Fibroblast of villous mesenchyme (primary cell): ENCODE data around the gene C7orf33. TPM values are rescaled to one million over a fixed set of nuclear protein-coding genes. Genes with fewer than 3 reads are reported as not detected.

Experiments
- DNase-seq: peaks from one replicate; pipeline ENCODE4 v3.0.0-alpha.2; 2010; ENCODE audit warnings: low read depth
- H3K4me3 ChIP-seq: 2 replicates; pipeline ENCODE4 v1.5.1; 2011; ENCODE audit warnings: low read depth, mild to moderate bottlenecking, low read length
- total RNA-seq: library from RNA; depleted of rRNA; stranded (reverse); fragments of >200 nt; gene quantifications from 2 replicates; pipeline ENCODE4 v1.2.3, GENCODE V29; 2012
- TF ChIP-seq, protein P1 (sequence below): IDR thresholded peaks from 2 replicates; pipeline ENCODE4 v1.5.1; 2012; ENCODE audit warnings: low read depth, mild to moderate bottlenecking, low read length; ENCODE audit not compliant: insufficient read depth

C7orf33 gene
- not detected in 2 replicates for total RNA-seq

- no peak for DNase-seq
- TF ChIP-seq, protein P1, sequence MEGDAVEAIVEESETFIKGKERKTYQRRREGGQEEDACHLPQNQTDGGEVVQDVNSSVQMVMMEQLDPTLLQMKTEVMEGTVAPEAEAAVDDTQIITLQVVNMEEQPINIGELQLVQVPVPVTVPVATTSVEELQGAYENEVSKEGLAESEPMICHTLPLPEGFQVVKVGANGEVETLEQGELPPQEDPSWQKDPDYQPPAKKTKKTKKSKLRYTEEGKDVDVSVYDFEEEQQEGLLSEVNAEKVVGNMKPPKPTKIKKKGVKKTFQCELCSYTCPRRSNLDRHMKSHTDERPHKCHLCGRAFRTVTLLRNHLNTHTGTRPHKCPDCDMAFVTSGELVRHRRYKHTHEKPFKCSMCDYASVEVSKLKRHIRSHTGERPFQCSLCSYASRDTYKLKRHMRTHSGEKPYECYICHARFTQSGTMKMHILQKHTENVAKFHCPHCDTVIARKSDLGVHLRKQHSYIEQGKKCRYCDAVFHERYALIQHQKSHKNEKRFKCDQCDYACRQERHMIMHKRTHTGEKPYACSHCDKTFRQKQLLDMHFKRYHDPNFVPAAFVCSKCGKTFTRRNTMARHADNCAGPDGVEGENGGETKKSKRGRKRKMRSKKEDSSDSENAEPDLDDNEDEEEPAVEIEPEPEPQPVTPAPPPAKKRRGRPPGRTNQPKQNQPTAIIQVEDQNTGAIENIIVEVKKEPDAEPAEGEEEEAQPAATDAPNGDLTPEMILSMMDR = no peak
- no peak within 1 kb of the TSS for H3K4me3 ChIP-seq
Observed at GRCh38 chr7:148590471-148590870, at the start of gene C7orf33. Gene C7orf33 (plus strand): TSS chr7:148590766. CDS start chr7:148590926, 160 bp downstream.

DNA sequence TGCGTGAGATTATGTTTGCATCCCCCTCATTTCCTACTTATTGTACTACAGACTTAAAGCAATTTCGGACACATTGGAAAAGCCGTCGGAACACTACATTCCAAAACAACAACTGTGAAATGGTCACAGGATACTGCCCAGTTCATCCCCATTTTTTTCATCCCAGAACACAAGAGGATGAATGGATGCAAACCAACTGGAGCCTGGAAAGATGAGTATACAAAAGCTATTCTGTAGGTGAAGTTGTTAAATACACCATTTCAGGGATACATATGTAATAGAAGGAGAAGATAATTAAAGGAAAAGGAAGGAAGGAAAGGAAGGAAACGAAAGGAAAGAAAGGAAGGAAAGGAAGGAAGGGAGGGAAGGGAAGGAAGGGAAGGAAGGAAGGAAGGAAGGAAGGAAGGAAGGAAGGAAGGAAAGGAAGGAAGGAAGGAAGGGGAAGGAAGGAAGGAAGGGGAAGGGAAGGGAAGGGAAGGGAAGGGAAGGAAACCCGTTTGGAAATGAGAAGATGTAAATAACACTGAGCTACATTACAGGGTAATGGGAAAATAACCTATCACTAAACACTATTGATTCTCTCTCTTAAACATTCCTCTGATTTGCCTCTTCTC is 48.6 kb upstream of the C7orf33 start:
- no peak for DNase-seq
- TF ChIP-seq, protein P1 = no peak
- H3K4me3 ChIP-seq = no peak overlapping the region

DNA sequence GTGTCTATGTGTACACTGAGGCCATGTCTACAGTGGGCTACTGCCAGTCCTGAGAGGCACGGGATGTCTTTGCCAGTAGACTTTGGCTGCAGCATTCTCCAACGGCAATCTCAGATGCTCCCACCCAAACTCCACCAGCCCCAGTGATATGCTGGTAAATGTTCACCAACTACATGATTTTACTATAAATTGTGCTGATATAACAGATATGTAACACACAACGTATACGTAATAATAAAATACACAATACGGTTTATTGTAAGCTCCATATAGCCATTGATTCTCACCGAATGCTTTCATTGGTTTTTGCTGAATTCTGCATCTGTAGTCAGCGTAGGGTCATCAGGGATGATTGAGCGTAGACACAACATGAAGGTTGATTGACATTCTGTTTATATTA is 47.3 kb upstream of the C7orf33 start:
- TF ChIP-seq, protein P1 = no peak
- H3K4me3 ChIP-seq = no peak overlapping the region
- DNase-seq = no peak

- H3K4me3 ChIP-seq = no peak overlapping the region
- TF ChIP-seq, protein P1 = no peak
- DNase-seq = no peak
Observed at GRCh38 chr7:148545172-148545571, 45.4 kb upstream of the C7orf33 start.

DNA sequence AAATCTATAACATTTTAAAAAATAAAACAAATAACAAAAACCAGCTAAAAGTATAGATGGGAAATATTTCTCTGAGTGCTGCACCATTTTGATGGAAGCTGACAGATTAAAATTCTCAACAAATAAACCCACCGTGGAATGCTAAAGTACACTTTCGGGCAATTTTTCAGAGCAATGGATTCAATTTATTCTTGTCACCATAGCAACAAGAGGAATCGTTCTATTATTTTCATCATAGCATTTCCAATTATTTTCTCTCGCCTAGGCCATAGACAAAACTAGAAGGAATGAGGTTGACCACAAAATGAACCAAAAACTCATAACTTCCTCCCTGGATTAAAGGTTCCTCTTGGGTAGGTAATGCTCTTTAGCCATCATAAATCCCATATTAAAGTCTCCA is 44.6 kb upstream of the C7orf33 start:
- no peak overlapping the region for H3K4me3 ChIP-seq
- TF ChIP-seq, protein P1 = no peak
- no peak for DNase-seq

- TF ChIP-seq, protein P1 = no peak
- DNase-seq = no peak
- no peak overlapping the region for H3K4me3 ChIP-seq
Observed at GRCh38 chr7:148546857-148547256, 43.7 kb upstream of the C7orf33 start.

DNA sequence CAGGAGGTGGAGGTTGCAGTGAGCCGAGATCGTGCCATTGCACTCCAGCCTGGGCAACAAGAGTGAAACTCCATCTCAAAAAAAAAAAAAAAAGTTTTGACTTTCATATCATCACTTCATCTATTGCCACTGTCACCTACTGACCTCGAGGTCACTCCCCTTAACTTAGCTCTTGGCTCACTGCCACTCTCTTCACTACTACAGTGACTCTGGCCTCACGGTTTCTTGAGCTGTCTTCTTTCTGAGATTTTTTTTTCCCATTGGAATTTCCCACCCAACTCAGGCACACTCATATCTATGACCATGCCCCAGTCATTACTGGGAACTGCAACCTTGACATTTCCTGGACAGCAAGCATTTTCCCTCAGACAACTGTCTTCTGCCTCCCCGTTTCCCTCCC is 42.6 kb upstream of the C7orf33 start:
- no peak for DNase-seq
- TF ChIP-seq, protein P1 = no peak
- H3K4me3 ChIP-seq = no peak overlapping the region
